IMR-90 (cell line): Measurements from ENCODE around the gene SLC27A1. TPM values are rescaled to one million over a fixed set of nuclear protein-coding genes. Genes with fewer than 3 reads are reported as not detected.

ENCODE experiments used
- ATAC-seq: fragments of 200-7000 bp; cut with Tn5 transposase; 2 replicates; pipeline ENCODE4 v1.9.1; 2020; ENCODE audit warnings: low read depth, mild to moderate bottlenecking, moderate library complexity
- BruUV-seq: library from RNA; stranded (reverse); fragments of 400-500 nt; replicated peaks from 2 replicates; lab custom pipeline; 2021; lab: Mats Ljungman, UMichigan
- CTCF ChIA-PET: fragments of 300-600 bp; formaldehyde crosslinking; extraction: SDS; loops from one replicate; lab custom pipeline; 2021; ENCODE audit warnings: antibody characterized with exemption; lab: Yijun Ruan, JAX
- POLR2A ChIA-PET: fragments of 300-600 bp; sonication (Branson Sonifier 250); formaldehyde crosslinking; loops from one replicate; lab custom pipeline; 2022; ENCODE audit warnings: antibody characterized with exemption; ENCODE audit not compliant: unreplicated experiment; lab: Charles Lee
- DNase-seq: peaks from one replicate; pipeline ENCODE4 v3.0.0; 2013
- H2AFZ ChIP-seq: replicated peaks from 2 replicates; pipeline ENCODE3; 2013; ENCODE audit warnings: low read length, mild to moderate bottlenecking; ENCODE audit not compliant: poor library complexity
- H2AK5ac ChIP-seq: 2 replicates; pipeline ENCODE4 v1.6.1; 2013; ENCODE audit warnings: low read depth, low read length, inconsistent platforms
- H2AK9ac ChIP-seq: replicated peaks from 2 replicates; pipeline ENCODE3; 2013; ENCODE audit warnings: mild to moderate bottlenecking, low read depth, low read length, moderate library complexity; ENCODE audit not compliant: poor library complexity
- H2BK120ac ChIP-seq: 2 replicates; pipeline ENCODE4 v1.6.1; 2013; ENCODE audit warnings: low read depth, low read length, inconsistent platforms
- H2BK15ac ChIP-seq: 3 replicates; pipeline ENCODE4 v1.6.1; 2013; ENCODE audit warnings: low read depth, low read length, inconsistent platforms
- H2BK20ac ChIP-seq: 2 replicates; pipeline ENCODE4 v1.6.1; 2013; ENCODE audit warnings: low read depth, mild to moderate bottlenecking, inconsistent platforms, low read length, moderate library complexity
- H2BK5ac ChIP-seq: 2 replicates; pipeline ENCODE4 v1.6.1; 2013; ENCODE audit warnings: mild to moderate bottlenecking, low read depth, low read length, inconsistent platforms; ENCODE audit not compliant: poor library complexity, severe bottlenecking
- H3K14ac ChIP-seq: replicated peaks from 2 replicates; pipeline ENCODE4 v1.6.1; 2013; ENCODE audit warnings: low read depth, low read length, inconsistent platforms
- H3K18ac ChIP-seq: 2 replicates; pipeline ENCODE4 v1.6.1; 2013; ENCODE audit warnings: low read depth, low read length, control low read depth
- H3K23ac ChIP-seq: 2 replicates; pipeline ENCODE4 v1.6.1; 2013; ENCODE audit warnings: low read depth, low read length, inconsistent platforms
- H3K27ac ChIP-seq: 2 replicates; pipeline ENCODE4 v1.5.1; 2013; ENCODE audit warnings: mild to moderate bottlenecking, control low read depth, low read length; ENCODE audit not compliant: insufficient read depth
- H3K27me3 ChIP-seq: 2 replicates; pipeline ENCODE4 v1.6.1; 2013; ENCODE audit warnings: low read length; ENCODE audit not compliant: control insufficient read depth, insufficient read depth
- H3K36me3 ChIP-seq: 2 replicates; pipeline ENCODE4 v1.6.1; 2013; ENCODE audit warnings: low read length, mixed read lengths; ENCODE audit not compliant: control insufficient read depth, insufficient read depth
- H3K4ac ChIP-seq: 2 replicates; pipeline ENCODE4 v1.6.1; 2013; ENCODE audit warnings: low read depth, low read length, inconsistent platforms
- H3K4me1 ChIP-seq: 2 replicates; pipeline ENCODE4 v1.6.1; 2013; ENCODE audit warnings: low read length, mixed read lengths; ENCODE audit not compliant: control insufficient read depth, insufficient read depth
- H3K4me2 ChIP-seq: 2 replicates; pipeline ENCODE4 v1.6.1; 2013; ENCODE audit warnings: low read depth, mild to moderate bottlenecking, control low read depth, low read length, moderate library complexity
- H3K4me3 ChIP-seq: 2 replicates; pipeline ENCODE4 v1.5.1; 2013; ENCODE audit warnings: low read depth, mild to moderate bottlenecking, control low read depth, low read length, moderate library complexity; ENCODE audit not compliant: insufficient read depth
- H3K56ac ChIP-seq: 2 replicates; pipeline ENCODE4 v1.6.1; 2013; ENCODE audit warnings: low read length, inconsistent platforms; ENCODE audit not compliant: insufficient read depth; ENCODE audit errors: extremely low read depth
- H3K79me1 ChIP-seq, 2 experiments: 2 replicates each; pipeline ENCODE4 v1.6.1; 2013; ENCODE audit warnings: low read length in 2 of 2, inconsistent platforms in 1 of 2, low read depth in 1 of 2
- H3K9ac ChIP-seq: 2 replicates; pipeline ENCODE4 v1.6.1; 2013; ENCODE audit warnings: low read depth, low read length, control low read depth
- H3K9me1 ChIP-seq: 2 replicates; pipeline ENCODE4 v1.6.1; 2013; ENCODE audit warnings: low read length, inconsistent platforms; ENCODE audit not compliant: insufficient read depth
- H3K9me3 ChIP-seq: 2 replicates; pipeline ENCODE4 v1.6.1; 2013; ENCODE audit warnings: low read length; ENCODE audit not compliant: control insufficient read depth, insufficient read depth
- H4K20me1 ChIP-seq: 2 replicates; pipeline ENCODE4 v1.6.1; 2013; ENCODE audit warnings: low read length, inconsistent platforms; ENCODE audit not compliant: insufficient read depth
- H4K5ac ChIP-seq: 2 replicates; pipeline ENCODE4 v1.6.1; 2013; ENCODE audit warnings: mild to moderate bottlenecking, low read depth, low read length, control low read depth
- H4K8ac ChIP-seq, 2 experiments: 2 replicates each; pipeline ENCODE4 v1.6.1; 2013; ENCODE audit warnings: low read depth in 2 of 2, low read length in 2 of 2, control low read depth in 1 of 2, inconsistent platforms in 1 of 2
- H4K91ac ChIP-seq: 2 replicates; pipeline ENCODE4 v1.6.1; 2013; ENCODE audit warnings: low read depth, low read length, inconsistent platforms; ENCODE audit not compliant: insufficient read depth
- BHLHE40 ChIP-seq: fragments of 150-350 bp; IDR thresholded peaks from 2 replicates; pipeline ENCODE4 v1.6.1; 2016; ENCODE audit warnings: mild to moderate bottlenecking, low read depth, low read length
- CHD1 ChIP-seq: IDR thresholded peaks from 2 replicates; pipeline ENCODE4 v1.6.1; 2012; ENCODE audit warnings: low read depth, low read length, improper control_type of control experiment
- CTCF ChIP-seq: conservative IDR thresholded peaks from 2 replicates; pipeline ENCODE4 v1.5.1; 2012; ENCODE audit warnings: mild to moderate bottlenecking, low read depth, low read length, improper control_type of control experiment
- ELK1 ChIP-seq: fragments of 150-350 bp; IDR thresholded peaks from 2 replicates; pipeline ENCODE4 v1.6.1; 2016; ENCODE audit warnings: low read depth, mild to moderate bottlenecking, low read length, moderate library complexity, borderline replicate concordance
- FOS ChIP-seq: fragments of 150-350 bp; IDR thresholded peaks from 2 replicates; pipeline ENCODE4 v1.6.1; 2016; ENCODE audit warnings: low read depth, low read length
- MAFK ChIP-seq: IDR thresholded peaks from 2 replicates; pipeline ENCODE4 v1.6.1; 2012; ENCODE audit warnings: low read depth, low read length, improper control_type of control experiment
- MAZ ChIP-seq: IDR thresholded peaks from 2 replicates; pipeline ENCODE4 v1.6.1; 2012; ENCODE audit warnings: low read depth, mild to moderate bottlenecking, low read length, improper control_type of control experiment, moderate library complexity, borderline replicate concordance
- MXI1 ChIP-seq: IDR thresholded peaks from 2 replicates; pipeline ENCODE4 v1.6.1; 2012; ENCODE audit warnings: low read depth, mild to moderate bottlenecking, low read length, moderate library complexity, borderline replicate concordance
- NFE2L2 ChIP-seq: fragments of 150-350 bp; IDR thresholded peaks from 2 replicates; pipeline ENCODE4 v1.6.1; 2016; ENCODE audit warnings: low read depth, mild to moderate bottlenecking, low read length
- POLR2A ChIP-seq: IDR thresholded peaks from 2 replicates; pipeline ENCODE4 v1.6.1; 2012; ENCODE audit warnings: mild to moderate bottlenecking, low read depth, low read length
- RAD21 ChIP-seq: IDR thresholded peaks from 2 replicates; pipeline ENCODE4 v1.6.1; 2012; ENCODE audit warnings: low read length, improper control_type of control experiment
- RCOR1 ChIP-seq: IDR thresholded peaks from 2 replicates; pipeline ENCODE4 v1.6.1; 2012; ENCODE audit warnings: mild to moderate bottlenecking, low read length, improper control_type of control experiment; ENCODE audit not compliant: insufficient replicate concordance
- RFX5 ChIP-seq: IDR thresholded peaks from 2 replicates; pipeline ENCODE4 v1.8.0; 2012; ENCODE audit warnings: low read depth, mild to moderate bottlenecking, low read length, moderate library complexity
- SMC3 ChIP-seq: fragments of 150-350 bp; IDR thresholded peaks from 2 replicates; pipeline ENCODE4 v1.6.1; 2016; ENCODE audit warnings: low read depth, mild to moderate bottlenecking, antibody characterized with exemption, low read length, moderate library complexity
- WGBS, 2 experiments: methylation state at CpG; one replicate each; pipeline versions ENCODE4 v1.1.5 to v1.1.7; 2013; ENCODE audit warnings: missing lambda C conversion rate in 2 of 2; ENCODE audit not compliant: insufficient read length in 1 of 2; ENCODE audit errors: extremely low coverage in 2 of 2; 5-methylcytosine and 5-hydroxymethylcytosine counted together
- dilution Hi-C: fragments of 300-500 bp; cut with HindIII; formaldehyde crosslinking; loops from one replicate; pipeline ENCODE4 v1.14.3; 2018; ENCODE audit warnings: low sequenced_read_pairs; ENCODE audit not compliant: unreplicated experiment
- in situ Hi-C: fragments of 300-500 bp; cut with MboI; formaldehyde crosslinking; loops from 3 replicates; pipeline ENCODE4 v1.14.3; 2019; ENCODE audit warnings: low sequenced_read_pairs, inconsistent platforms, mixed read lengths
- intact Hi-C: fragments of 100-400 bp; cut with micrococcal nuclease; formaldehyde crosslinking; loops from 2 replicates; pipeline ENCODE4 v1.10.0; 2022
- polyA plus RNA-seq, 3 experiments: library from polyadenylated mRNA; depleted of rRNA; stranded (reverse); fragments of >200 nt; gene quantifications; 2 replicates each; pipeline ENCODE4 v1.2.3, GENCODE V29; 2012; ENCODE audit warnings: low replicate concordance in 1 of 3
- total RNA-seq: library from RNA; depleted of rRNA; stranded (reverse); fragments of >200 nt; gene quantifications from 2 replicates; pipeline ENCODE4 v1.2.3, GENCODE V29; 2012

Gene SLC27A1
- total and polyA plus RNA-seq, 2 of the 4 experiments (the other 2 are of a cell fraction): 4.8 to 12.9 TPM

GRCh38 chr19:17471410-17472125 lies 1.2 kb downstream of the SLC27A1 start (continued):
- TF ChIP-seq RCOR1: no peak

- DNase-seq (peak; percentile 90), ATAC-seq (no peak)
- Histone ChIP-seq H3K4ac (no peak overlapping the region), H3K56ac (no peak overlapping the region), H4K91ac (no peak overlapping the region), H3K9me1 (no peaks in the 10 kb centered on the region), H3K23ac (no peak overlapping the region), H2BK120ac (no peak overlapping the region; the same call in 1 of the 2 replicates), H3K4me3 (no peak overlapping the region), H2AK9ac (peak overlapping the region; percentile 22), H4K8ac (peak overlapping the region in 1 of 2 experiments; percentile 36; a peak in 1 of 4 replicates), H3K36me3 (no peaks in the 10 kb centered on the region), H3K27me3 (no peaks in the 10 kb centered on the region), H2BK20ac (no peak overlapping the region), H3K4me2 (no peak overlapping the region; the same call in 1 of the 2 replicates), H3K18ac (no peak overlapping the region), H2BK15ac (peak overlapping the region; percentile 18; the same call in 1 of the 3 replicates), H4K5ac (no peak overlapping the region), H3K9me3 (no peaks in the 10 kb centered on the region), H3K27ac (no peak overlapping the region), H3K4me1 (peaks cover 18% of the 10 kb centered on the region), H3K14ac (peak overlapping the region; percentile 74; the same call in 1 of the 2 replicates), H2AFZ (no peak overlapping the region), H3K9ac (no peak overlapping the region), H2BK5ac (no peak overlapping the region), H2AK5ac (no peak overlapping the region), H3K79me1 (peaks cover 17 to 59% of the 10 kb centered on the region in 2 experiments), H4K20me1 (peaks cover 9% of the 10 kb centered on the region; the same call in 1 of the 2 replicates)
- intact Hi-C loops: no loop called here
- in situ Hi-C loops: no loop called here
- no TSS peak for BruUV-seq
- POLR2A ChIA-PET: no interaction called here
- dilution Hi-C loops: no loop called here
- CTCF ChIA-PET: interaction anchor here (1.6 kb wide), 1 partner anchor 38 kb away, joined by 5 read pairs; the partner anchor contains the start of gene PGLS
- no CpG with 5 or more reads among the region's 9 CpGs for WGBS, 2 experiments
- no peak for TF ChIP-seq POLR2A
- TF ChIP-seq MAZ: no peak
- TF ChIP-seq NFE2L2: no peak
- TF ChIP-seq ELK1: no peak
- no peak for TF ChIP-seq CTCF
- no peak for TF ChIP-seq SMC3
- TF ChIP-seq BHLHE40: peak; percentile 68; the same call in 1 of the 2 replicates
- no peak for TF ChIP-seq RCOR1
- no peak for TF ChIP-seq RFX5
- TF ChIP-seq FOS: peak; percentile 91
- 0 out of 2 replicates have a peak, but pooled peaks have one; percentile 16 for TF ChIP-seq MXI1
- TF ChIP-seq MAFK: no peak
- no peak for TF ChIP-seq CHD1
- TF ChIP-seq RAD21: 0 out of 2 replicates have a peak, but pooled peaks have one; percentile 10
These were observed 2.7 kb downstream of the SLC27A1 start for GRCh38 chr19:17473041-17473440.
